Brain microvascular endothelial cell (primary cell): ENCODE measurements around the gene MAP10.

Experiments used
- DNase-seq: peaks from one replicate; pipeline ENCODE4 v3.0.0-alpha.2; 2020
- H3K27ac ChIP-seq: fragments of 250-450 bp; sonication (Bioruptor Pico); 2 replicates; pipeline ENCODE4 v1.5.1; 2020; ENCODE audit warnings: mild to moderate bottlenecking, moderate library complexity
- H3K27me3 ChIP-seq: fragments of 250-450 bp; sonication (Bioruptor Pico); replicated peaks from 2 replicates; pipeline ENCODE4 v1.5.1; 2020; ENCODE audit warnings: mild to moderate bottlenecking
- H3K36me3 ChIP-seq: fragments of 250-450 bp; sonication (Bioruptor Pico); replicated peaks from 2 replicates; pipeline ENCODE4 v1.5.1; 2020; ENCODE audit warnings: mild to moderate bottlenecking
- H3K4me3 ChIP-seq: 2 replicates; pipeline ENCODE4 v1.5.1; 2011; ENCODE audit warnings: low read depth, mild to moderate bottlenecking, control low read depth, low read length, moderate library complexity
- CTCF ChIP-seq: IDR thresholded peaks from 2 replicates; pipeline ENCODE4 v1.5.1; 2011; ENCODE audit warnings: low read depth, mild to moderate bottlenecking, moderate library complexity, low read length, control low read depth, inconsistent platforms; ENCODE audit errors: missing control alignments
- in situ Hi-C: cut with HindIII; loops from 2 replicates; pipeline ENCODE4 v1.10.0; 2017; ENCODE audit warnings: low sequenced_read_pairs, low pct_ligation_motif_present

MAP10 gene

GRCh38 chr1:232793944-232794343 lies 11.3 kb upstream of the MAP10 start:
- Histone ChIP-seq H3K27me3 (no peaks in the 10 kb centered on the region), H3K27ac (no peak overlapping the region), H3K36me3 (no peaks in the 10 kb centered on the region), H3K4me3 (no peak overlapping the region)
- DNase-seq: peak; percentile 65
- in situ Hi-C loops: no loop called here
- peak; percentile 41 for TF ChIP-seq CTCF

- in situ Hi-C loops: no loop called here
- Histone ChIP-seq H3K27ac (no peak overlapping the region), H3K27me3 (no peaks in the 10 kb centered on the region), H3K36me3 (no peaks in the 10 kb centered on the region), H3K4me3 (no peak overlapping the region)
- no peak for TF ChIP-seq CTCF
- peak; percentile 1 for DNase-seq
Observed at GRCh38 chr1:232795497-232796053, 9.6 kb upstream of the MAP10 start.

- in situ Hi-C loops: no loop called here
- DNase-seq: no peak
- Histone ChIP-seq H3K27me3 (no peaks in the 10 kb centered on the region), H3K27ac (no peak overlapping the region), H3K36me3 (no peaks in the 10 kb centered on the region), H3K4me3 (no peak overlapping the region)
- TF ChIP-seq CTCF: no peak
Observed at GRCh38 chr1:232797856-232798510, 7.2 kb upstream of the MAP10 start.

GRCh38 chr1:232798920-232799319 lies 6.3 kb upstream of the MAP10 start:
- H3K4me3 ChIP-seq: no peak overlapping the region
- no peak for TF ChIP-seq CTCF
- H3K36me3 ChIP-seq: no peaks in the 10 kb centered on the region
- no peak overlapping the region for H3K27ac ChIP-seq
- DNase-seq: no peak
- in situ Hi-C loops: no loop called here
- H3K27me3 ChIP-seq: no peaks in the 10 kb centered on the region

- no peak for DNase-seq
- TF ChIP-seq CTCF: no peak
- in situ Hi-C loops: no loop called here
- Histone ChIP-seq H3K4me3 (peak overlapping the region; percentile 73), H3K27ac (no peak overlapping the region), H3K36me3 (no peaks in the 10 kb centered on the region), H3K27me3 (no peaks in the 10 kb centered on the region)
Observed at GRCh38 chr1:232806186-232806510, 932 bp downstream of the MAP10 start.

GRCh38 chr1:232810856-232811255 lies 5.6 kb downstream of the MAP10 start:
- in situ Hi-C loops: no loop called here

More at GRCh38 chr1:232810856-232811255, 5.6 kb downstream of the MAP10 start:
- no peaks in the 10 kb centered on the region for H3K36me3 ChIP-seq
- H3K27me3 ChIP-seq: no peaks in the 10 kb centered on the region
- no peak for DNase-seq
- H3K4me3 ChIP-seq: no peak overlapping the region
- no peak overlapping the region for H3K27ac ChIP-seq
- TF ChIP-seq CTCF: no peak
